Liver (tissue), 9 donors: ENCODE data around the gene DGKA. TPM values are rescaled to one million over a fixed set of nuclear protein-coding genes. Genes with fewer than 3 reads are reported as not detected.

Experiments used
- DNase-seq: peaks from one replicate; pipeline ENCODE4 v3.0.0-alpha.2; 2017; ENCODE audit warnings: low spot score
- H3K27ac ChIP-seq, 2 donors: one replicate each; pipeline ENCODE4 v1.7.0; 2013; ENCODE audit warnings: inconsistent platforms in 2 of 2, low read length in 2 of 2, control low read depth in 1 of 2, low read depth in 1 of 2, mild to moderate bottlenecking in 1 of 2
- H3K27me3 ChIP-seq, 4 donors: one replicate each; pipeline versions ENCODE4 v1.6.1 to v1.7.0; 2013; ENCODE audit warnings: low read length in 3 of 4, inconsistent platforms in 1 of 4, mild to moderate bottlenecking in 1 of 4, moderate library complexity in 1 of 4; ENCODE audit not compliant: control insufficient read depth in 4 of 4, insufficient read depth in 4 of 4
- H3K36me3 ChIP-seq, 4 donors: one replicate each; pipeline versions ENCODE4 v1.6.1 to v1.7.0; 2013; ENCODE audit warnings: low read length in 3 of 4, mild to moderate bottlenecking in 3 of 4, low read depth in 1 of 4, moderate library complexity in 1 of 4; ENCODE audit not compliant: control insufficient read depth in 4 of 4, insufficient read depth in 3 of 4
- H3K4me1 ChIP-seq, 4 donors: one replicate each; pipeline versions ENCODE4 v1.6.1 to v1.7.0; 2013; ENCODE audit warnings: low read length in 3 of 4, mild to moderate bottlenecking in 3 of 4, moderate library complexity in 1 of 4; ENCODE audit not compliant: control insufficient read depth in 4 of 4, insufficient read depth in 4 of 4
- H3K4me3 ChIP-seq, 3 donors: one replicate each; pipeline versions ENCODE4 v1.6.1 to v1.7.0; 2013; ENCODE audit warnings: low read length in 3 of 3, control low read depth in 1 of 3, low read depth in 1 of 3, mild to moderate bottlenecking in 1 of 3
- H3K9ac ChIP-seq, 2 donors: one replicate each; pipeline ENCODE4 v1.7.0; 2013; ENCODE audit warnings: low read length in 2 of 2, mild to moderate bottlenecking in 2 of 2, moderate library complexity in 2 of 2, control low read depth in 1 of 2, low read depth in 1 of 2
- H3K9me3 ChIP-seq, 4 donors: one replicate each; pipeline versions ENCODE4 v1.6.1 to v1.7.0; 2013; ENCODE audit warnings: low read length in 3 of 4; ENCODE audit not compliant: control insufficient read depth in 4 of 4
- EGR1 ChIP-seq, 2 donors: IDR thresholded peaks; 2 replicates each; pipeline ENCODE4 v1.6.1; 2016 to 2018; ENCODE audit warnings: antibody characterized with exemption in 2 of 2, low read depth in 2 of 2
- HNF4A ChIP-seq, 2 donors: conservative IDR thresholded peaks; 2 replicates each; pipeline ENCODE4 v1.6.1; 2016; ENCODE audit warnings: antibody characterized with exemption in 2 of 2, mild to moderate bottlenecking in 2 of 2
- HNF4G ChIP-seq: IDR thresholded peaks from 2 replicates; pipeline ENCODE4 v1.6.1; 2016; ENCODE audit warnings: antibody characterized with exemption
- JUND ChIP-seq, 2 donors: IDR thresholded peaks; 2 replicates each; pipeline ENCODE4 v1.6.1; 2016; ENCODE audit warnings: antibody characterized with exemption in 2 of 2
- MAX ChIP-seq: IDR thresholded peaks from 2 replicates; pipeline ENCODE4 v1.6.1; 2016; ENCODE audit warnings: antibody characterized with exemption
- NR2F2 ChIP-seq: IDR thresholded peaks from 2 replicates; pipeline ENCODE4 v1.6.1; 2016; ENCODE audit warnings: antibody characterized with exemption
- RAD21 ChIP-seq, 2 donors: IDR thresholded peaks; 2 replicates each; pipeline ENCODE4 v1.6.1; 2016; ENCODE audit warnings: antibody characterized with exemption in 2 of 2, mild to moderate bottlenecking in 2 of 2
- REST ChIP-seq: IDR thresholded peaks from 2 replicates; pipeline ENCODE4 v1.6.1; 2016; ENCODE audit warnings: antibody characterized with exemption, mild to moderate bottlenecking
- RXRA ChIP-seq, 2 donors: IDR thresholded peaks; 2 replicates each; pipeline ENCODE4 v1.6.1; 2017 to 2018; ENCODE audit warnings: antibody characterized with exemption in 2 of 2, mild to moderate bottlenecking in 1 of 2
- SP1 ChIP-seq: IDR thresholded peaks from 2 replicates; pipeline ENCODE4 v1.6.1; 2018; ENCODE audit warnings: antibody characterized with exemption, mild to moderate bottlenecking
- YY1 ChIP-seq: IDR thresholded peaks from 2 replicates; pipeline ENCODE4 v1.6.1; 2016; ENCODE audit warnings: antibody characterized with exemption, mild to moderate bottlenecking
- ZBTB33 ChIP-seq: IDR thresholded peaks from 2 replicates; pipeline ENCODE4 v1.6.1; 2016; ENCODE audit warnings: antibody characterized with exemption
- WGBS: extraction: QIAGEN DNeasy Blood & Tissue Kit; methylation state at CpG from one replicate; pipeline ENCODE4 v1.1.7; 2013; 5-methylcytosine and 5-hydroxymethylcytosine counted together
- polyA plus RNA-seq, 2 donors: library from polyadenylated mRNA; stranded (reverse) in 1 of 2; unstranded in 1 of 2; fragments of 200-250 nt in 1 of 2; fragments of >200 nt in 1 of 2; fragmentation: Nextera tagmentation in 1 of 2; extraction: Ambion mirVana in 1 of 2; gene quantifications; one replicate each; pipeline versions ENCODE4 v1.2.1 to v1.2.3, GENCODE V29; 2013 to 2015
- total RNA-seq, 2 donors: library from RNA; depleted of rRNA; stranded (reverse); fragments of >200 nt; gene quantifications; one replicate each; pipeline ENCODE4 v1.2.3, GENCODE V29; 2014
- donor health status: healthy.
- donor health status: healthy.
- donor health status: healthy.
- donor health status: healthy.
- donor health status: healthy.

The DGKA gene
- total and polyA plus RNA-seq, 4 donors = 2.1 to 10.5 (median 5.1) TPM

GRCh38 chr12:55993230-55993853 lies 62.4 kb downstream of the DGKA start:
- Histone ChIP-seq H3K4me1 (peaks cover under 1 to 23% (median 18%) of the 10 kb centered on the region in 4 donors), H3K9ac (no peak overlapping the region), H3K9me3 (no peaks in the 10 kb centered on the region), H3K4me3 (no peak overlapping the region), H3K27ac (no peak overlapping the region), H3K27me3 (no peaks in the 10 kb centered on the region), H3K36me3 (peaks cover 16 to 46% (median 40%) of the 10 kb centered on the region in 4 donors)
- 78% methylated on average over 4 of the region's 4 CpGs for WGBS
- DNase-seq = no peak
- TF ChIP-seq NR2F2 = no peak
- TF ChIP-seq HNF4G = no peak
- TF ChIP-seq RAD21 (IDR thresholded peaks at IDR 0.05) = no peak
- TF ChIP-seq YY1 = no peak
- no peak for TF ChIP-seq REST
- no peak for TF ChIP-seq RXRA (IDR thresholded peaks at IDR 0.05)
- no peak for TF ChIP-seq HNF4A (conservative IDR thresholded peaks at IDR 0.05)
- TF ChIP-seq ZBTB33 = no peak
- no peak for TF ChIP-seq MAX
- no peak for TF ChIP-seq EGR1 (IDR thresholded peaks at IDR 0.05; ENCODE audit: low read depth in 2 of 2)

GRCh38 chr12:55995366-55995765 lies 64.4 kb downstream of the DGKA start:
- TF ChIP-seq REST (no peak), RAD21 (IDR thresholded peaks at IDR 0.05) (peak in 1 of 2 donors; percentile 14), JUND (IDR thresholded peaks at IDR 0.05) (peak in 1 of 2 donors; percentile 12), RXRA (IDR thresholded peaks at IDR 0.05) (peak; percentile 22 to 51), EGR1 (IDR thresholded peaks at IDR 0.05; ENCODE audit: low read depth in 2 of 2) (no peak), SP1 (peak; percentile 67), HNF4G (peak; percentile 73), HNF4A (conservative IDR thresholded peaks at IDR 0.05) (peak; percentile 85 to 90)
- peaks cover 14 to 36% (median 31%) of the 10 kb centered on the region in 4 donors for H3K36me3 ChIP-seq
- H3K27me3 ChIP-seq = no peaks in the 10 kb centered on the region
- no peaks in the 10 kb centered on the region for H3K9me3 ChIP-seq
- no peak overlapping the region for H3K9ac ChIP-seq
- no peak for DNase-seq
- H3K27ac ChIP-seq = peak overlapping the region in 1 of 2 donors; percentile 36
- 51% methylated on average over 8 of the region's 8 CpGs for WGBS
- H3K4me3 ChIP-seq = no peak overlapping the region
- peaks cover 4 to 35% (median 24%) of the 10 kb centered on the region in 4 donors for H3K4me1 ChIP-seq
